Hepatic stellate cell (primary cell): ENCODE data around the gene AP1AR.
"Not testable (repeated sequence)": the region's sequence is repeated elsewhere in the genome, so short reads cannot be mapped to it uniquely, and the experiment has no call there.

Experiments
- DNase-seq: peaks from one replicate; pipeline ENCODE4 v3.0.0; 2011; ENCODE audit warnings: low spot score

AP1AR gene, protein sequence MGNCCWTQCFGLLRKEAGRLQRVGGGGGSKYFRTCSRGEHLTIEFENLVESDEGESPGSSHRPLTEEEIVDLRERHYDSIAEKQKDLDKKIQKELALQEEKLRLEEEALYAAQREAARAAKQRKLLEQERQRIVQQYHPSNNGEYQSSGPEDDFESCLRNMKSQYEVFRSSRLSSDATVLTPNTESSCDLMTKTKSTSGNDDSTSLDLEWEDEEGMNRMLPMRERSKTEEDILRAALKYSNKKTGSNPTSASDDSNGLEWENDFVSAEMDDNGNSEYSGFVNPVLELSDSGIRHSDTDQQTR

DNA sequence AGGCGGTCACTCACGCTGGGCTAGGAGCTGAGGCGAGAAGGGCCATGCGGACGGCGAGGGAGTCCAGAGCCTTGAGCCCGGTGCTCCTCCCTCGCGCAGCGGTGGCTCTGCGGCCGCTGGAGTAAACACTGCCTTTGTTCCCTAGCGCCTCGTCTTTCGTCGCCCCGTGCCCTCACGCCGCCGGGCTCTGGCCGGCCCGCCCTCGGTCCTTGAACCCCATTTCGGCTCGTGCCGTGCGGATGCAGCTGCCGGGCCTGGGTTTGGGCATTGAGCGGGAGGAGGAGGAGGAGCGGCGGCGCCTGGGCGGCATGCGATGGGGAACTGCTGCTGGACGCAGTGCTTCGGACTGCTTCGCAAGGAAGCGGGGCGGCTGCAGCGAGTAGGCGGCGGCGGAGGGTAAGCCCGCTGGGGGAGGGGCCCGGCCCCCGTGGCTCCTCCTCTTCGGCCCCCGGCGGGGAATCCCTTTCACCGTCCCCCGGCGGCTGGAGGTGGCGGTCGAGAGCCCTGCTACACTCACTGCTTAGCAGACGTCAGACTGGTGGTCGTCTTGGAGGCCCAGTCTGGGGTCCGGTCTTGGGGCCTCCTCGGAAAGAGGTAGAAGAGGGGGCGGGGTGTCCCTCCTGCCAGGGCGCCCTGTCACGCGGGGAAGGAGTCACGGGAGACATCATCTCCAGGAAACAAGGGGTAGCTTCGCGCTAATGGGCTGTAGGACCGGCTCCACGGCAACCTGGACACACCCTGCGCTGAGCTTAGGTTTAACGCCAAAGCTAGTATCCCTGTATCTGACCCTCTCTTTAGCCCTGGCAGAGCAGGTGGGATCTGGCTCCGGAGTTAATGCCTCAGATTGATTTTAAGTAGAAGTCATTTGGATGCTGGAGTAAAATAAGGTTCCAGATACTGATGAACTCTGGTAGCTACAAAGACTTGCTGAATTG, at the start of gene AP1AR:
TSS of gene AP1AR (plus strand) at position 9 of the 935 bp plus-strand sequence. CDS start at position 314, 305 bp downstream.
- DNase-seq, result peak; percentile 86

DNA sequence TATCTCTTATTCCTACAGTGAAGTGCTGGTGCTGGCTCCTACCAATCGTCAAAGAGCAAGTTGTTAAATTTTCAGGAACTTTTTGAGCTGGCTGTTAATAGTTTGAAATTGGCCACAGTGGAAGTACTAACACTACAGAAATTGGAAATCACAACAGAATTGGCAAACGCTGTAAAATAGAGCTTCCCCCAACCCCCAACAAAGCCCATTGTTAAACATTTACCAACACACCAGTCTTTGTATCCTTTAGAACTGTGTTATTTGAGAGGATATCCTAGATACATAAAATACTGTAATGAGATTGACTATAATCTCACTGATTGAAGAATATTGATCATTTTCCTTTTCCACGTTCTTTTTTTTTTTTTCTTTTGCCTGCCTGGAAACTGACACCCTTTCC, 49.0 kb upstream of the AP1AR start:
- no peak for DNase-seq

DNA sequence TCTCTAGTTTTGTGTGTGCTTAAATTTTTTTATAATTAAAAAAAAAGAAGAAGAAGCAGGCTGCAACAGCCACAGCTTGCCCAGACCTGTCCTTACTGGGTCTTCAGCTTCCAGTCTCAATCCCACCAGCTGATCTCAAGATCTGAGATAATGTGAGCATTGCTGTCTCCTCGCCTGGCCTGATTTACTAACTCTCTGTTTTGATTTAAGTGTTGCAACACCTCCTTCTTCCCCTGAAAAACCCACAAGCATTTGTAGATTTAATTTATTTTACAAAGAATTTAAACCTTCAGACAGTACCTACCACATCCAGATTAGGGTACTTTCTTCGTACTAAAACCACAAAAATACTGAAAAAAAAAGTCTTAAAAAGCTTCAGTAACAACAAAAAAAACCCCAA, 48.3 kb upstream of the AP1AR start:
- DNase-seq, result no peak

DNA sequence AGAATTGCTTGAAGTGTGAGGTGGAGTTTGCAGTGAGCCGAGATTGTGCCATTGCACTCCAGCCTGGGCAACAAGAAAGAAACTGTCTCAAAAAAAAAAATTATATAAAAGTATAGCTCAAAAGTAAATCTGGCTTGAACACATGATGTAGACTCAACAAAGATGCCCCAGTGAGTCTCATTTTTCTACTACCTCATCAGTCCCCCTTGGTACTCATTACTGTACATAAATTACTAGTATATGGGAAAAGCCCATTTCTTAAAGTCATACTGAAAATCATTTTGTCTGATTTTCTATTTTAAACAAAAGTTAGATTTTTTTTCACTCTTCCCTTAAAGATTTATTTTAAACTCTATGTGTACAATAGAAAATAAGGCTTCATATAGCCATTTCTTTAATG, 47.1 kb upstream of the AP1AR start:
- no peak for DNase-seq

DNA sequence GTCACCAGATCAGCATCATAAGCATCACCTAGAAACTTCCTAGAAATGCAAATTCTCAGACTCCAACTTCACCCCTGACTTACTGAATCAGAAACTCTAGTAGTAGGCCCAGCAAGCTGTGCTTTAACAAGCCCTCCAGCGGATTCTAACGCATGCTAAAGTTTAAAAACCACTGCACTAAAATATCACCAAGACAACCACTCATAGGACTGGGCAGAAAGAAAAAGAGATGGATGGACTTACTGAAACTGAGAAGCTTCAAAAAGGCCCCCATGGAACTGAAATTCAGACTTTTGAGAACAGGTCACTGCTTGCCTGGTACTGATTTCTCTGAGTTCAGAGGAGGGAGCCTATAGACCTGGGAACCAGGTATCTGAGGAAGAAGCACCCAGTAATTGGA, 46.3 kb upstream of the AP1AR start:
- no peak for DNase-seq

DNA sequence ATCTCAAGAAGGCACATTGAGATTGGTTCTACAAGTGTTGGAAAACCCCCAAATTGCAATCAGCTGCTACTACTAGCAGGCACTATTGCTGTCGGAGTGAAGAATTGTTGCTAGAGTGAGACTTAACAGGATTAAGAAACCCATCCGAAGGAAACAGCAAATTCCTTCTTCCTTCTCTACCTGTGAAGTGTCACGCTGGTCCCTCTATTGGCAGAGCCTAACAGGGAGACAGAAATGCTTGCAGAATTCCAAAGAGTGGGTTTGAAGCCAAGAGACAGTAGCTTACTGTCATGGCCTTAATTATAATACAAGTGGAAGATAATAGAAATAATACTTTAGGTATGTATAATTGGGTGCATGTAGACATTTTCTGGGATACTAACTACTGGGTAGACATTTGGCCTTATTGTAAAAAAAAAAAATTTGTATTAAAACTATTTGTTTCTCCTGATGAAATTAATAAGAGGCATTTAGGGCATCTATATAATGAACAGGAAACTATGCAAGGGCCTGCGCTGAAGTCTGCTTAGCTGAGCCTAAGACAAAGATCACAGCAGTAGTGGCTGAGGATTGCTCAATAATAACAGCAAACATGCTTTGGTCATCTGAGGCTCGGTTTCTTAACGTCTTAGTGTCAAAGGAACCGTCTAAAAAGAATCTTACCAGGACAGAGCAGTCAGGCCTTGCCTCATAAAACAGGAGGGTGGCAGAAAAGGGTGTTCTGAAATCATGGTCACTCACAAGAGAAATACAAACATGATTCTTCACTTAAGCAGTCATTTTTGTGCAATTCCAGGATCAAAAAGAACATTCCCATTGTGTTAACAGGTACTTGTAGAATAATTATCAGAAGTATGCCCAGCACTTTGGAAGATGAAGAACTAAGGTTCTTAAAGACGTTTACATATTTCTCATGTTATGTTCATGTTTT, 45.6 kb upstream of the AP1AR start:
- no peak for DNase-seq

DNA sequence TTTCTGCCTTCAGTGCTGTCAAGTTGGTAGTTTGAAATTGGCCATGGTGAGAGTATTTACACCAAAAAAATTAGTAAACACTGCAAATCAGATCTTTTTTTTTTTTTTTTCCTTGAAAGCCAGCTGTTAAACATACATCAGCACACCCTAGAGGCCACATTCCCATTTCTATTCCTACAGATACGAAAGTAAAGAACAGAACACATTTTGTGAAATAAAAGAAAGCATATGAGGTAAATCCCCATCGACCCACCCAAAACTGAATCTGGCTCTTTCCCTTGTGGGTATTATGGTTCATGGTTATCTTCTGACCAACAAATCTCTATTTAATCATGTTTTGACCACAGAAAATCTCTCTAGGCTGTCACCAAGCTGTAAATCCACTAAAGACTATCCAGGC, 41.8 kb upstream of the AP1AR start:
- no peak for DNase-seq

DNA sequence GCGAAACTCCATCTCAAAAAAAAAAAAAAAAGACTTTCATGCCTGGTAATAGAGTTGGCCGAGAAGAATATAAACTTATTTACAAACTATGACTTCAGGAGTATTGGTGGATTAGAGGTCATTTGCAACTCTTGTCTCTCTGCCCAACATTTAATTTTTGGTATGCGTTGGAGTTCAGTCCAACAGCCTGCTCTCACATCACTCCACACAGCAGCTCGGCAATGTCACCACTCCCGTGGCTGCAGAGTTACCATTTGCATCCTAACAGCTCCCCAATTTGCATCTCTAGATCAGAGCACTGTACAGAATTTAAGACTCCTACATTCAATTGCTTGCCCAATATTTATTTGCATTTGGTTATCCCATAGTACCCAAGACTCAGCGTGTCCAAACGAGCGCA, 40.9 kb upstream of the AP1AR start:
- DNase-seq, result no peak

DNA sequence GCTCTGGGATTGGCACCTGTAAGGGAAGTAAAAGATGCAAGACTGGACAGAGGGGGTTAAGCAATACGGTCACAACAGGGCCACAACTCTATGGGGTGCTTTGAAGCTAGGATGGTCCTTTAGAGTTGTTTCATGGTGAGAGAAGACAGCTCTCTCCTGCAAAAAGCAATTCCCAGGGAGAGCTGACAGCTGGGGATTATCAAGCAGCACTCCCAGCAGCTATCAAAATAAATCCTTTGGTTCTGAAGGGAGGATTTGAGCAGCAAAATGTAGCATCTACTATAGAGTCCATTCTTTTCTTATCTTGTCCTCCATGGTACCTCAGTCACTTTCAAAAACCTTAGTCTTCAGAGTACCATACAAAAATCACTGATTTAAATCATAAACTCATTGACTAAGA, 35.1 kb upstream of the AP1AR start:
- no peak for DNase-seq

DNA sequence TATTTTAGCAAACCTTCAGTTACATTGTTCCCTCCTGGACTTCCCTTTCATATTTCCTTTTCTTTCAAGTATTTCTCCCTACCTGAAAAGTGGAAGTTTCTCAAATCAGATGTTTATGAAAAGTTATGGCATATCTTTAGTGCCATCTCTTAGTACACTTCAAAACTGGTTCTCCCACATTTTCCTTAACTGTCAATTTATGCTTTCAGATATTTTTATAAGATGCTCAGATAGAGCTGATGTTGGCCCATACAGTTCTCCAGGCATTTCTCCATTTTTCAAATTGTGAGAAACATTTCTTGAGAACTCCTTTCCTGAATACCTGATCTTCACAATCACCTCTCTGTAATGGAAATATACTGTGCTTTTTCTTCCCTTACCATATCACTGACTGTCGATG, 32.5 kb upstream of the AP1AR start:
- no peak for DNase-seq

DNA sequence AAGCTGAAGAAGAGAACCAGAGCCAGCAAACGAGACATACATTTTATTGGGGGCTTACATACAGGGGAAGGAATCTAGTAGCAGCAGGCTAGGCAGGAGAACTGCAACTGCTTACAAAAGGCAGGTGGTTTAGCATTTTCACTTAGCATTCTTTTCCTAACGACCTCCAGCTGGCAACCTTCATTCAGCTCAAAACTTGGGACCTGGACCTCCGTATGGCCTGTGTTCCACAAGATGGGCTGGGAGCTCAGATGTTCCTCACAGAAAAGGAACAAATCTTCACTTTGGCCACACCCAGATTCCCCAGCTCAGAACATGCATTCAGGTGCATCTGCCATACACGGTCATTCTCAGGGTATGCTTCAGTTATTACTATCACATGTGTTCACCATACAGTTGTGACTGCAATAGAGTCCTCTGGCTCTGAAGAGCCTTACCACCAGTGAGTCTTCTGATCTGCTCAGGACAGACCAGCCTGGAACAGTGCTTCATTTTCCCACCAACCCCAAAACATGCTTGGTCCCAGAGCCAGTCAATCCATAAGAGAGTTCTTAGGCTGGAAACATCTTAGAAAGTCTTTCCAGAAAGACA, 29.6 kb upstream of the AP1AR start:
- DNase-seq, result no peak

DNA sequence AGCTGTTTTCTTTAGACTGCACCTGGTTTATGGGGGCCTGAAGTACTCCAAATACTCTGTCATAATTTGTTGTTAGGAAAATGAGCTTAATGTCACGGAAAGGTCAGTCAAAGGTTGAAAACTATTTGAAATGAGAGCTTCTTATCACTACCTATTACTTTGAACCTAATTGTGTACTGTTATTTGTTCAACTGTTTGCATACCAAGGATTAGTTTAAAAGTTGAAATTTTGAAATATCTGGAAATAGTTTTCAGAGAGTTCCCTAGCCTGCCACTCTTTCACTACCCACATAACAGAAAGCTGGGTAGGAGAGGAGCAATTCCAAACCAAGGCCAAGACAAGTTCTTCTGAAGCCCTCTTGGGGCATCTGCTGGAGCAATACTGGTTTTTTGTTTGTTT, 28.0 kb upstream of the AP1AR start:
- no peak for DNase-seq

DNA sequence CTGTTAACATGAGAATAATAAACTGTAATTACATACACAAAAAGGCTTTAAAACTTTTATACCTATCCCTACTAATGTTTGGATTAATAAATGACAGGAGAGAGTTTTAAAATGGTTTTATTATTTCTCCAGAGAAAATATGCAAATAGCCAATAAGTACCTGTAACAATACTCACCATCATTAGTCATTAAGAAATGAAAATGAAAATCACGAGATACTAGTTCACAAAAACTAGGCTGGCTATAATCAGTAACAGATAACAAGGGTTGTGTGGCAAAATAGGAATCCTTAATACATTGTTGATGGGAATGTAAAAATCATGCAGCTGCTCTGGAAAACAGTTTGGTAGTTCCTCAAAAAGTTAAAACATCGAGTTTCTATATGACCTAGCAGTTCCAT, 25.2 kb upstream of the AP1AR start:
- DNase-seq, result no peak

DNA sequence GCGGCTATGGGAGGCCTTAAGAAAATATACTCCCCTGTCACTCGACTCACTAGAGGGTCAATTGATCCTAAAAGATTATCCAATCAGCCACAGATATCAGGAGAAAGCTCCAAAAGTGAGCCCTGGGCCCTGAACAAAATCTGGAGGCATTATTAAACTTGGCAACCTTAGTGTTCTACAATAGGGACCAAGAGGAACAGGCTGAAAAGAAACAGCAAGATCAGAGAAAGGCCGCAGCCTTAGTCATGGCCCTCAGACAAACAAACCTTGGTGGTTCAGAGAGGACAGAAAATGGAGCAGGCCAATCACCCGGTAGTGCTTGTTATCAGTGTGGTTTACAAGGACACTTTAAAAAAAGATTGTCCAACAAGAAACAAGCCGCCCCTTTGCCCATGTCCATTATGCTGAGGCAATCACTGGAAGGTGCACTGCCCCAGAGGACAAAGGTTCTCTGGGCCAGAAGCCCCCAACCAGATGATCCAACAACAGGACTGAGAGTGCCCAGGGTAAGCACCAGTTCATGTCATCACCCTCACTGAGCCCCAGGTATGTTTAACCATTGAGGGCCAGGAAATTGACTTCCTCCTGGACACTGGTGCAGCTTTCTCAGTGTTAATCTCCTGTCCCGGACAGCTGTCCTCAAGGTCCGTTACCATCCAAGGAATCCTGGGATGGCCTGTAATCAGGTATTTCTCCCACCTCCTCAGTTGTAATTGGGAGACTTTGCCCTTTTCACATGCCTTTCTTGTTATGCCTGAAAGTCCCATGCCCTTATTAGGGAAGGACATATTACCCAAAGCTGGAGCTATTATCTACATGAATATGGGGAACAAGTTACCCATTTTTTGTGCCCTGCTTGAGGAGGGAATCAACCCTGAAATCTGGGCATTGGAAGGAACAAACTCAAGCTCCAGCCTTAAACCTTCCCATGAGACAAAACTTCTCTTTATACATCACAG, 23.2 kb upstream of the AP1AR start:
- DNase-seq, result not testable (repeated sequence)

DNA sequence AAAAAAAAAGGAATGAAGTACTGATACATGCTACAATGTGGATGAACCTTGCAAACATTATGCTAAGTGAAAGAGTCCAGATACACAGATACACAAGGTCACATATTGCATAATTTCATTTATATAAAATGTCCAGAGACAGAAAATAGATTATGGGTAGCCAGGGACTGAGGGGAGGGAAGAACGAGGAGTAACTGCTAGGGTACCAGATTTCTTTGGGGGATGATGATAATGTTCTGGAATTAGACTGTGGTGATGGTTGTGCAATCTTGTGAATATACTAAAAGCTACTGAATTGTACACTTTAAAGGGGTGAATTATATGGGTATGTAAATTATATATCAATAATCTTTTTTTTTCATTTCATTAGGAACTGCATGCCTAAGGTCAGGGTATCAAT, 20.8 kb upstream of the AP1AR start:
- no peak for DNase-seq

DNA sequence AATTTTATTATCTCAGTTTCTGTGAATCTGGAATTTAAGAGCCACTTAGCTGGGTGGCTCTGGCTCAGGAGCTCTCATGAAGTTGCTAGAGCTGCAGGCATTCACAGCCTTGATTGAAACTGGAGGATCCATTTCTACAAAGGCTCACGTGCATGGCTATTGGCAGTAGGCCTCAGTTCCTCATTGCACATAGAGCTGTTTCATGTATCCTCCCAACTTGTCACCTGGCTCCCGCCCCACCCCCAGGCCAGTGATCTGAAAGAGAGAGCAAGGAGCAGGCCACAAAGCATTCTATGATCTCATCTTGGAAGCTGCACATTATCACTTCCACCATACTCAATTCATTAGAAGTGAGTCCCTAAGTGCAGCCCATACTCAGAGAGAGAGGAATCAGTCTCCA, 18.5 kb upstream of the AP1AR start:
- no peak for DNase-seq

DNA sequence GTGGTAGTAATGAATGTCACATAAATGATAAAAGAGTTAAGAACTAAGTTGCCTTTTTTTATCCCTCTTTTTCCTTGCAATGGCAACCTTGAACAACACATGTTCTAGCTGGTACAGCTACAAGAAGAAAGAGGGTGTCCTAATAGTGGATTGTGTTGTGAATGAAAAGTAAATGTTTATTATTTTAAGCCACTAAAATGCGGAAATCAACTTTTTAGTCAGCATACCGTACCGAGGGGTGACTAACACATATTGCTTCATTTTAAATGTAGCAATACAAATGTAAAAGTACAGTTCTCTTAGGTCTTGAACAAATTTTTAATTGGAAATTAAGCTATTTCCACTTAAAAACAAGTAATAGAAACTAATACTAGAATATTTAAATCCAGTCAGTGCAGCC, 17.7 kb upstream of the AP1AR start:
- DNase-seq, result peak; percentile 69

DNA sequence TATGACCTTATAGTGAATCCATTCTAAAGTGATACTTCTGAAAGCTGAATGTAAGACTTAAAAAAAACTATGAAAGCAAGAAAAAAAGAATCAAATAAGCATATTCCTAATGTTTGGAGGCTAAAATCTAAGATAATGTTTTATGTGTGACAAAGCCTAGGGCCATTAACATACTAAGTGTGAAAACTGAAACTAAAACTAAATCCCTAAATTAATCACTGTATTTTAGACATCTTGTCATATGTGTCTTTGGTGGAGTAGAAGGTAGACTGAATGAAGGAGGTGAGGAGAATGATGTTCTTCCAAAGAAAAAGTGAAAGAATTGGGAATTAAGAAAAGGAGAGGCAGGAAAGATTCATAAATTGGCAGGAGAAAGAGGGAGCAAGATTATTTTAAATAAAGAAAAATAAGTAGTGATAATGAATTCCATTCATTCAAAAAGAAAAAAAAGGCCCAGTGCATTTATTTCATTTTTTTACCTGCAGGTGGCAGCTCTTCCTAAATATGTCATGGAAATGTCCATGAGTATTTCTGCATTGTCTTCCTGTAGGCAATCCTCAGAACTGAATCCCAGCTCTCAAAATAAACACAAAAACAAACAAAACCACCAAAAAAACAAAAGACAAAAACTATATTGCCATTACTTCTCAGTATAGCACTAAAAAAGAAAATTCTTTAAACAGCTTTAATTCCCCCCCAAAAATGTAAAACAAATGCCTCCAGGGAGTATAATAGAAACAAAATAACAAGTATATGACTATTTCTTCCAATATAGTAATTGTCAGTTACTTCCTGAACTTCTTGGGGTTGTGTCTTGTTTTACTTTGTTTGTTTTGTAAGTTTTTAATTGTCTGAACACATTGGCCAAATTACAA, 17.0 kb upstream of the AP1AR start:
- peak; percentile 34 for DNase-seq

DNA sequence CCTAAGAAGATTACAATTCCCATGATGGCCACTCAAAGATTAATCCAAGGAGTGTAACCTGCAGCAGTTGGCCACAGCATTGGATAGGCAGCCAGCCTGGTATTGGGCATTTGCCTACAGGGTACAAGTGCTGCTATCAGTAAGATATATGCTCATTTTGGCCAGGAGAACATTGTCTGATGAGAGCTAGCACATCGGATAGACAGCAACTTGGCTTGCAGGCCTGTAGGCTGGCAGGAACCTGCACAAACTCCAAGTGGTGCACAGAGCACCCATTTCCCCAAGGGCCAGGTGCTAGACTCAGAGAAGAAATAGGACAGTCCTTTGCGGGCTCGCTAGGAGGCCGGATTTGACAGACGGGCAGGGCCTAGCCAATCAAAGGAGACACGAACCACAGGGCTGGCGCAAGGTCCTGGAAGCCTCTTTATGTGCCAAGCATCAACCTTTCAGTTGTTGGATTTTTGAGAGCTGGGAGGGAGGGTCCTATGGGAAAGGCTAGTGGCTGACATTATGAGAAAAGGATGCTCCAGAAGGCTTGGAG, 11.7 kb upstream of the AP1AR start:
- DNase-seq, result no peak
